IPS-15b (cell line): ENCODE measurements around the gene TTC16.
A peak's percentile ranks its signal among the peaks of the same experiment; 100 is the strongest.

Experiments used
- H3K27me3 ChIP-seq: one replicate; pipeline ENCODE4 v1.6.1; 2013; ENCODE audit warnings: low read length; ENCODE audit not compliant: control insufficient read depth, insufficient read depth
- H3K36me3 ChIP-seq: one replicate; pipeline ENCODE4 v1.6.1; 2013; ENCODE audit warnings: low read length; ENCODE audit not compliant: control insufficient read depth, insufficient read depth
- H3K4me1 ChIP-seq: one replicate; pipeline ENCODE4 v1.6.1; 2013; ENCODE audit warnings: mild to moderate bottlenecking, low read length; ENCODE audit not compliant: control insufficient read depth, insufficient read depth
- H3K4me3 ChIP-seq: one replicate; pipeline ENCODE4 v1.5.1; 2013; ENCODE audit warnings: low read depth, low read length
- H3K9ac ChIP-seq: one replicate; pipeline ENCODE4 v1.6.1; 2013; ENCODE audit warnings: low read depth, mild to moderate bottlenecking, low read length
- H3K9me3 ChIP-seq: one replicate; pipeline ENCODE4 v1.6.1; 2013; ENCODE audit warnings: mild to moderate bottlenecking, low read length; ENCODE audit not compliant: control insufficient read depth, insufficient read depth

TTC16 gene

DNA sequence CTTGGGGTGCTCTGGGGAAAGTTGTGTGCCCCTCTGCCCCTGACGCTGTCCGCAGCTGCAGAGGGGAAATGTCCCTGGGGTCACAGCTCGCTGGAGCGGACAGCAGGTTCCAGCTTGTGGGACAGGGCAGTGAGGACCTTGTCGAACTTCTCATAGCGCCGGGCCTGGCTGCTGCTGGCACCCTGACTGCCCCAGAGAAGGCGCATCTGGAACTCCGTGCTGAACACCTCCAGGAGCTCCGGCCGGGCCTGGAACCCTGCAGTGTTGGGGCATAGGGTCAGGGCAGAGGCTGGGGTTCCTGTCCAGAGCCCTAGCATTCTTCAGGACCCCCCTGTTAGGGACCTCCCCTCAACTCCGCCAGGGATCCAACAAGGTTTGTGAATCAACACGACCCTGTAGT, 22.8 kb downstream of the TTC16 start:
- no peaks in the 10 kb centered on the region for H3K9me3 ChIP-seq
- no peak overlapping the region for H3K9ac ChIP-seq
- H3K4me3 ChIP-seq = no peak overlapping the region
- peaks cover 6% of the 10 kb centered on the region for H3K4me1 ChIP-seq
- H3K27me3 ChIP-seq = peaks cover 2% of the 10 kb centered on the region
- no peaks in the 10 kb centered on the region for H3K36me3 ChIP-seq

GRCh38 chr9:127739614-127740330, 23.9 kb downstream of the TTC16 start:
- no peak overlapping the region for H3K9ac ChIP-seq
- H3K36me3 ChIP-seq = no peaks in the 10 kb centered on the region
- H3K4me1 ChIP-seq = peaks cover 3% of the 10 kb centered on the region

GRCh38 chr9:127741831-127742434, 26.1 kb downstream of the TTC16 start:
- Histone ChIP-seq H3K9ac (no peak overlapping the region), H3K36me3 (no peaks in the 10 kb centered on the region), H3K4me3 (peak overlapping the region; percentile 64)

More at GRCh38 chr9:127739614-127740330, 23.9 kb downstream of the TTC16 start:
- H3K4me3 ChIP-seq = no peak overlapping the region
- no peaks in the 10 kb centered on the region for H3K9me3 ChIP-seq
- peaks cover 2% of the 10 kb centered on the region for H3K27me3 ChIP-seq

DNA sequence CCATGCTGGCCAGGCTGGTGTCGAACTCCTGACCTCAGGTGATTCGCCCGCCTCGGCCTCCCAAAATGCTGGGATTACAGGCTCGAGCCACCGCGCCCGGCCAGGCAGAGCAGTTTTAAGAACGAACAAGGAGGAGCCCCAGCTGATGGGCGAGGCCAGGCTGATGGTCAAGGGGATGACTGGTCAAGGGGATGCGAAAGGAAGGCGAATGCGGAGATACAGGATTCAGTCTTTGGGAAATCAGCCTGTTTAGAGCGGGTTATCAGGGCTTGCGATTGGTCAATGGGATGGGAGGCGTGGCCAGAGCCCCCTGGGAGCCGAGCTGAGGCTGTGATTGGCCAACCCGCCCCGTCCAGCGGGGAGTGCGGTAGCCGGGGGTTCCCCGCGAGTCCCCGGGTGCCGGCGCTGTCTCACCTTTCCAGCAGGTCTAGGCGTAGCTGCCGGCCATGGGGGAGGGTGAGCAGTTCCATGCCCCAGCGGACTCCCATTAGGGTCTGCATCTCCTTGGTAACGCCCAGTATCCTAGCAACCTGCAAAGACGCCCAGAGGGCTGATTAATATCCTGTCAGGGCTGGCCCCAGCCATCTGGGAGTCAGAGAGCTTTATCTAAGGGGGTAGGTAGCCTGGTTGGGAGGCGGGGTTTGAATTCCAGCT, 26.7 kb downstream of the TTC16 start:
- no peak overlapping the region for H3K9ac ChIP-seq
- H3K27me3 ChIP-seq = peaks cover 2% of the 10 kb centered on the region
- H3K36me3 ChIP-seq = no peaks in the 10 kb centered on the region
- H3K4me3 ChIP-seq = peak overlapping the region; percentile 64
- H3K9me3 ChIP-seq = no peaks in the 10 kb centered on the region
- no peaks in the 10 kb centered on the region for H3K4me1 ChIP-seq

More at GRCh38 chr9:127741831-127742434, 26.1 kb downstream of the TTC16 start:
- Histone ChIP-seq H3K4me1 (no peaks in the 10 kb centered on the region), H3K27me3 (peaks cover 2% of the 10 kb centered on the region), H3K9me3 (no peaks in the 10 kb centered on the region)

GRCh38 chr9:127744398-127745110, 28.7 kb downstream of the TTC16 start:
- Histone ChIP-seq H3K4me3 (no peak overlapping the region), H3K36me3 (peaks cover 4% of the 10 kb centered on the region), H3K4me1 (no peaks in the 10 kb centered on the region), H3K27me3 (peaks cover 2% of the 10 kb centered on the region), H3K9ac (no peak overlapping the region), H3K9me3 (no peaks in the 10 kb centered on the region)

GRCh38 chr9:127746959-127747569, 31.2 kb downstream of the TTC16 start:
- Histone ChIP-seq H3K36me3 (peaks cover 4% of the 10 kb centered on the region), H3K27me3 (peaks cover 6% of the 10 kb centered on the region), H3K9me3 (no peaks in the 10 kb centered on the region), H3K9ac (no peak overlapping the region), H3K4me1 (peaks cover 2% of the 10 kb centered on the region), H3K4me3 (no peak overlapping the region)

DNA sequence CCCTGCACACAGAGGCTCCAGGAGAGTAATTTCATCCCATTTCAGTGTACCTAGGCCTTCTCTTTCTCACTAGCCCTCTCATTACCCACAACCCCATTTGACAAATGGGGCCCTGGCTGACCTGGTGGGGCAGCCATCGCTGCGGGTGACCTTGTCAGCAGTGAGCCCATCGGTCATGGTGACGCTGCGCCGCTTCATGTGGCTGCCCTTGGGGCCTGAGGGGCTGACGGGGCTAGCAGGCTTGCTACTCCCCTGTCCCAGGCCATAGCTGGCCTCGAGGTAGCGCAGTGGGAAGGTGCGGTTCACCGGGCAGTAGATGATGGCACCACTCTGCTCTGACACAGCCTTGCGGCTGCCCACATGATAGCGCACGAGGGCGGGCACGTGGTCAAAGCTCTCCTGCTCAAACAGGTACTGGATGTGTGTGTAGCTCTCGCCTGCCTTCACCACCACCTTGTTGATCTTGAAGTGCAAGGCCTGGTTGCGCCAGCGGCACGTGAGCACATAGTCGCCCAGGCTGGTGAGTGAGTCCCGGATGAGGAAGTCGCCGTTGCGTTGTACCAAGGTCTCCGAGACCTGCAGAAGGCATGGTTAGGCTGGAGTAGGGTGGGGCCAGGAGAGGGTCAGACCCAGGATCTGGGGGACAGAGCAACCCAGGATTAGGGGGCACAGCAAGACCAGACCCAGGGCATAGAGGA, 33.4 kb downstream of the TTC16 start:
- Histone ChIP-seq H3K27me3 (peaks cover 23% of the 10 kb centered on the region), H3K4me1 (peaks cover 2% of the 10 kb centered on the region), H3K36me3 (peaks cover 4% of the 10 kb centered on the region), H3K4me3 (no peak overlapping the region), H3K9ac (no peak overlapping the region), H3K9me3 (no peaks in the 10 kb centered on the region)

DNA sequence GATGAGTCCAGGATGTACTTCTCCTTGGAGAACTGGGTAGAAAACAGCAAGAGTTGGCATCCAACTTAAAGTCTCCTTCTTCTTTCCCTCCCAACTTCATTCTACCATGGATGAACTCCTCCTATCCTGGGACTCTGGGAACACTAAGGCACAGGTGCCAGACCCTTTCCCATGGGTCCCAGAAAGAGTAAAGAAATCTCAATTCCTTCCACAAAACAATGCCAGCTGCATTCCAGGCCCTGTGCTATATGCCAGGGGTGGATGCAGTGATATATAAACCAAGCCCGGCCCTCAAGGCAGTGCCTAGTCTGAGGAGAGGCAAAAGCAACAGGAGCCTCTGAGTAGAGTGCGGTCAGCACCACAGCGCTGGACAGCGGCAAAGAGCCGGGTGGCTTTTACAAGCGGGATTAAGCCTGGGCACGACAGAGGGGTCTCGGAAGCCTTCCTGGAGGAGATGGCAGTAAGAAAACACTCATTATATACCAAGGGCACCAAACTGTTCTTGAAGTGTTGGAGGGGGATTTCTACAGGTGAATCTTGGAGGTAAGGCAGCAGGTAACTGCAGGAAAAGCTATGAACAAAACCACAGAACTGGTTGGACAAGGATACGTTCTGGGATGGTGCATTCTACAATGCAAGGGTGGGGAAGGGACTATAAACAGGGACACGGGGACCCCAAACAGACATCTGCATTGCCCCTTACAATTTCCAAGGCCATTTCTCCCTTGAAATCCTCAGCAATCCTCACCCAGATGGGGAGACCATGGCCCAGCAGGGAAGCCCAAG, 35.6 kb downstream of the TTC16 start:
- H3K36me3 ChIP-seq = peaks cover 4% of the 10 kb centered on the region
- H3K27me3 ChIP-seq = peaks cover 32% of the 10 kb centered on the region
- H3K9ac ChIP-seq = no peak overlapping the region
- H3K9me3 ChIP-seq = no peaks in the 10 kb centered on the region
- H3K4me1 ChIP-seq = peaks cover 5% of the 10 kb centered on the region
- H3K4me3 ChIP-seq = no peak overlapping the region

DNA sequence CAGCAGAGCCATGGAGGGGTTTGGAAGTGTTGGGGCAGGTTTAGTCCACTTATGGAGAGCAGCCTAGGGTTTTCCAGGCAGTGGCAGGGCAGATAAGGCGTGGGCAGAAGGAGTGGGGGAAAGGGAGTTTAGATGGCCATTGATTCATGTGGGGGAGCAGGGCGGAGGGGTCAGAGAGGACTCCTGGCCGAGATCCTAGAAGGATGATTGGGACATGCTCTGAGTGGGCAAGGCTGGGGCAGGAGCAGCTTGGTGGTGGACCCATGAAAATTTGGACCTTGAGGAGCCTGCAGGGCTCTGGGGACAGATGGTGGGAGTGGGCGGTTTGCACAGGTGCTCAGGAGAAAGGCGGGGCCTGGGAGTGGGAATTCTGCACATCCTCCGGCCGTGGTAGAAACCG, 37.3 kb downstream of the TTC16 start:
- H3K9ac ChIP-seq = no peak overlapping the region
- no peaks in the 10 kb centered on the region for H3K9me3 ChIP-seq
- H3K4me3 ChIP-seq = no peak overlapping the region
- peaks cover 4% of the 10 kb centered on the region for H3K36me3 ChIP-seq
- peaks cover 33% of the 10 kb centered on the region for H3K27me3 ChIP-seq
- H3K4me1 ChIP-seq = peaks cover 5% of the 10 kb centered on the region

- peak overlapping the region; percentile 75 for H3K4me3 ChIP-seq
- H3K27me3 ChIP-seq = peaks cover 33% of the 10 kb centered on the region
- H3K4me1 ChIP-seq = peaks cover 5% of the 10 kb centered on the region
- peaks cover 4% of the 10 kb centered on the region for H3K36me3 ChIP-seq
- no peaks in the 10 kb centered on the region for H3K9me3 ChIP-seq
- no peak overlapping the region for H3K9ac ChIP-seq
Measured at GRCh38 chr9:127753622-127754021, 37.7 kb downstream of the TTC16 start.
